ENCODE data around the gene IL12RB2. TPM values are rescaled to one million over a fixed set of nuclear protein-coding genes. Genes with fewer than 3 reads are reported as not detected.

The IL12RB2 gene
- total and polyA plus RNA-seq, 2 experiments from 2014 or later = 0.12 TPM; not detected in 1

DNA sequence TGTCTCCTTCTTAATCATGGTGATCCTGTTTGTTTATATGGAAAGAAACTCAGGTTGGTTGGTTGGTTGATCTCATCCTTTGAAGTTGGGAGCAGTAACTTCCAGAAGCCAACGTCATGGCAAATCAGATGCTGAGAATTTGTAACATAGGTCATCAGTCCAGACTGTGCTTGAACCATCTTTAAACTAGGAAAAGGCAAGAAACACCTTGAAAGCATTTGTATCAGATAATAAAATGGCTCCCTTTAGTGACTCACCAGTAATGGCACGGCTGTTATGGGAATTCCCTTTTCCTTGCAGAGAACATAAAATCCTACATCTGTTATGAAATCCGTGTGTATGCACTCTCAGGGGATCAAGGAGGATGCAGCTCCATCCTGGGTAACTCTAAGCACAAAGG lies 64.5 kb downstream of the IL12RB2 start:
- H3K9me3 ChIP-seq (ENCODE audit: low read depth) = no peaks in the 10 kb centered on the region
- H3K27ac ChIP-seq = no peak overlapping the region
- H3K36me3 ChIP-seq = no peaks in the 10 kb centered on the region
- DNase-seq (ENCODE audit: low read depth in 1 of 2, low spot score in 1 of 2) = peak in 1 of 2 donors; percentile 14
- H3K4me3 ChIP-seq = no peak overlapping the region
- H3K27me3 ChIP-seq = peaks cover 3% of the 10 kb centered on the region
- TF ChIP-seq, protein P1, sequence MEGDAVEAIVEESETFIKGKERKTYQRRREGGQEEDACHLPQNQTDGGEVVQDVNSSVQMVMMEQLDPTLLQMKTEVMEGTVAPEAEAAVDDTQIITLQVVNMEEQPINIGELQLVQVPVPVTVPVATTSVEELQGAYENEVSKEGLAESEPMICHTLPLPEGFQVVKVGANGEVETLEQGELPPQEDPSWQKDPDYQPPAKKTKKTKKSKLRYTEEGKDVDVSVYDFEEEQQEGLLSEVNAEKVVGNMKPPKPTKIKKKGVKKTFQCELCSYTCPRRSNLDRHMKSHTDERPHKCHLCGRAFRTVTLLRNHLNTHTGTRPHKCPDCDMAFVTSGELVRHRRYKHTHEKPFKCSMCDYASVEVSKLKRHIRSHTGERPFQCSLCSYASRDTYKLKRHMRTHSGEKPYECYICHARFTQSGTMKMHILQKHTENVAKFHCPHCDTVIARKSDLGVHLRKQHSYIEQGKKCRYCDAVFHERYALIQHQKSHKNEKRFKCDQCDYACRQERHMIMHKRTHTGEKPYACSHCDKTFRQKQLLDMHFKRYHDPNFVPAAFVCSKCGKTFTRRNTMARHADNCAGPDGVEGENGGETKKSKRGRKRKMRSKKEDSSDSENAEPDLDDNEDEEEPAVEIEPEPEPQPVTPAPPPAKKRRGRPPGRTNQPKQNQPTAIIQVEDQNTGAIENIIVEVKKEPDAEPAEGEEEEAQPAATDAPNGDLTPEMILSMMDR (IDR thresholded peaks at IDR 0.05; ENCODE audit: low read depth, low read length) = no peak
- peaks cover 5% of the 10 kb centered on the region for H3K4me1 ChIP-seq (ENCODE audit: low read depth)

DNA sequence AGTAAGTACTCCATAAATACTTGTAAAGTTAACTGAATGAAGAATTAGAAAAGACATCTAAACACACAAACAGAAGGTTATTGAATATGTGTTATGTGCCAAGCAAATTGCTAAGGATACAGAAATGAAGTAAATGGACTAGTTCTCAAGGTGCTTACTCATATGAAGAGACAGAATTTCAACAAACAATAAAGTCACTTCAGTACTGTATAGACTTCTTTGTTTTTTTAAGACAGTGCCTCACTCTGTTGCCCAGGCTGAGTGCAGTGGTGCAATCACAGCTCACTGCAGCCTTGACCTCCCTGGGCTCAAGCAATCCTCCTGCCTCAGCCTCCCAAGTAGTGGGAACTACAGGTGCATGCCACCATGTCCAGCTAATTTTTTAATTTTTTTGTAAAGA lies 65.2 kb downstream of the IL12RB2 start:
- Histone ChIP-seq H3K27me3 (peaks cover 2% of the 10 kb centered on the region), H3K36me3 (no peaks in the 10 kb centered on the region), H3K9me3 (ENCODE audit: low read depth) (no peaks in the 10 kb centered on the region), H3K4me1 (ENCODE audit: low read depth) (peaks cover 5% of the 10 kb centered on the region), H3K27ac (no peak overlapping the region), H3K4me3 (no peak overlapping the region)
- TF ChIP-seq, protein P1 (IDR thresholded peaks at IDR 0.05; ENCODE audit: low read depth, low read length) = no peak
- no peak for DNase-seq (ENCODE audit: low read depth in 1 of 2, low spot score in 1 of 2)

DNA sequence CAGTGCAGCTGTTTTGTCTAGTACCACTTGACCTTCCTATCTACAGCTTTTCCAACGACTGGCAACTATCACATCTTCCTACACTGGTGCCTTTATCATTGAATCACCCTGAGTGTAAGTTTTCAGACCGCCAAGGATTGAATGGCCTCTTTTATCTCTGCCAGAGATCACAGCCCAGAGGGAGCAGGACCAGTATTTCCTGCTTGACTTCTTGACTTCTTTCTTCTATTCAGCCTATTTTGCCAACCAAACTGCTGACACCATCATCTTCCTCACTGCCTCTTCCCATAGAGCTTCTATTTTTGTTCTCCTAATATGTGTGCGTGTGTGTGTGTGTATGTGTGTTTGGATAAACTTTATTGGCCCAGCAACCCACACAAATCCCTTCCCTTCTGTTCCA lies 68.7 kb downstream of the IL12RB2 start:
- no peak for DNase-seq (ENCODE audit: low read depth in 1 of 2, low spot score in 1 of 2)
- no peaks in the 10 kb centered on the region for H3K27me3 ChIP-seq
- no peaks in the 10 kb centered on the region for H3K9me3 ChIP-seq (ENCODE audit: low read depth)
- TF ChIP-seq, protein P1 (IDR thresholded peaks at IDR 0.05; ENCODE audit: low read depth, low read length) = no peak
- no peak overlapping the region for H3K27ac ChIP-seq
- H3K36me3 ChIP-seq = no peaks in the 10 kb centered on the region
- no peak overlapping the region for H3K4me3 ChIP-seq
- H3K4me1 ChIP-seq (ENCODE audit: low read depth) = peaks cover 5% of the 10 kb centered on the region

DNA sequence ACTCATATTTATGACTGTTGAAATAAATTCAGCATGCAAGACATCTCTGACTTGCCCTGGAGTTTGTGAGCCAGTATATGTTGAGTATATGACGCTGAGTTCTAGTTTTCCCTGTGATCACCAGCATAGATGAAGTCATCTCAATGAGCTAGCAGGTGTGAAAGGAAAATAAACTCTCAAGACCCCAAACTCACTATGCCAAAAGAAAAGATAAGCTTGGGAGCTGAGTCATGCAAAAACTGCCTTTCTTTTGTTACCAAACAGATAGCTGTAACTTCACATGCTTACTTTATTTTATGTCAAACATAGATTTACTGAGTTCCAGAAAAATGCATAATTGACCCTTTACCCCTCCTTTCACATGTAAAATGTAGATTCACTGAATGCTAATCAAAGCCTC lies 69.6 kb downstream of the IL12RB2 start:
- Histone ChIP-seq H3K27ac (no peak overlapping the region), H3K4me3 (no peak overlapping the region), H3K4me1 (ENCODE audit: low read depth) (peaks cover 5% of the 10 kb centered on the region), H3K36me3 (no peaks in the 10 kb centered on the region), H3K27me3 (no peaks in the 10 kb centered on the region), H3K9me3 (ENCODE audit: low read depth) (no peaks in the 10 kb centered on the region)
- TF ChIP-seq, protein P1 (IDR thresholded peaks at IDR 0.05; ENCODE audit: low read depth, low read length) = no peak
- DNase-seq (ENCODE audit: low read depth in 1 of 2, low spot score in 1 of 2) = no peak

DNA sequence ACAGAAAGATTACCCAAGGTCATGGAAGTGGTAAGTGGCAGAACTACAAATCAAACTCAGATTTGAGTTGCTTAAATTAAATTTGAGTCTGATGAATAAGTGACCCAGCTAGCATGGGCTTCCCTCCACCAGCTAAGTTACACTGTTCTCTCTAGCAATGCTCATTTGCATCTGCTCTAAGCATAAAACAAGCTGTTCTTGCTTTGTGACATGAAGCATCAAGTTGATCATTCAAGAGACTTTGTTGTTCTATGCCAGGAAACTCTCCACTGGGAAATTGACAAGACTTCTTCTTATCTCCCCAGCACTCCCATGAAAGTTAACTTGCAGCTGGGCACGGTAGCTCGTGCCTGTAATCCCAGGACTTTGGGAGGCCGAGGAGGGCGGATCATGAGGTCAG lies 73.5 kb downstream of the IL12RB2 start:
- H3K27ac ChIP-seq = no peak overlapping the region
- H3K27me3 ChIP-seq = no peaks in the 10 kb centered on the region
- no peak overlapping the region for H3K4me3 ChIP-seq
- H3K36me3 ChIP-seq = no peaks in the 10 kb centered on the region
- TF ChIP-seq, protein P1 (IDR thresholded peaks at IDR 0.05; ENCODE audit: low read depth, low read length) = no peak
- H3K4me1 ChIP-seq (ENCODE audit: low read depth) = peaks cover 3% of the 10 kb centered on the region
- no peak for DNase-seq (ENCODE audit: low read depth in 1 of 2, low spot score in 1 of 2)
- no peaks in the 10 kb centered on the region for H3K9me3 ChIP-seq (ENCODE audit: low read depth)

DNA sequence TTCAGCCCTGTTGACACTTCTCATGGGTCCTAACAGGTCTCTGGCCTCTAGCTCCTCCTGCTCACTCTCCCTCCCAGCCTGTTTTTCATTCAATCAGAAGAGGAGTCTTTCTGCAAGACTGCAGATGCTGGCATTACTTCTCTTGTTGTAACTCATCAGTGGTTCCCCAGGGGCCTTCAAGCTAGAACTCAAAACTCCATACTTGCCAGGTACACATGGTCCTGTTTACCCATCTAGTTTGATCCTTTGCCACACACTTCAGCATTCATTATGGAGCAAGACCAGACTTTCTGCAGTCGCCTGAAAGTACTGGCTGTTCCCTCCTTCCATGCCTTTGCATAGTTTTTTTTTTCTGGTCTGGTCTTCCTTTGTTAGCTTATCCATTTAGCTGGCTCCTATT lies 74.6 kb downstream of the IL12RB2 start:
- Histone ChIP-seq H3K27me3 (no peaks in the 10 kb centered on the region), H3K4me1 (ENCODE audit: low read depth) (no peaks in the 10 kb centered on the region), H3K4me3 (no peak overlapping the region), H3K9me3 (ENCODE audit: low read depth) (no peaks in the 10 kb centered on the region), H3K27ac (no peak overlapping the region), H3K36me3 (no peaks in the 10 kb centered on the region)
- TF ChIP-seq, protein P1 (IDR thresholded peaks at IDR 0.05; ENCODE audit: low read depth, low read length) = no peak
- no peak for DNase-seq (ENCODE audit: low read depth in 1 of 2, low spot score in 1 of 2)
